NT2/D1 (cell line): ENCODE data around the gene ABHD12.

Experiments
- SUZ12 ChIP-seq: IDR thresholded peaks from 2 replicates; pipeline ENCODE4 v1.6.1; 2011; ENCODE audit not compliant: insufficient read length, insufficient read depth; ENCODE audit errors: extremely low read depth
- YY1 ChIP-seq: IDR thresholded peaks from 2 replicates; pipeline ENCODE4 v1.6.1; 2011; ENCODE audit not compliant: insufficient read length, insufficient read depth
- ZNF274 ChIP-seq: IDR thresholded peaks from 2 replicates; pipeline ENCODE4 v1.6.1; 2011; ENCODE audit warnings: mild to moderate bottlenecking, low read depth, low read length

DNA sequence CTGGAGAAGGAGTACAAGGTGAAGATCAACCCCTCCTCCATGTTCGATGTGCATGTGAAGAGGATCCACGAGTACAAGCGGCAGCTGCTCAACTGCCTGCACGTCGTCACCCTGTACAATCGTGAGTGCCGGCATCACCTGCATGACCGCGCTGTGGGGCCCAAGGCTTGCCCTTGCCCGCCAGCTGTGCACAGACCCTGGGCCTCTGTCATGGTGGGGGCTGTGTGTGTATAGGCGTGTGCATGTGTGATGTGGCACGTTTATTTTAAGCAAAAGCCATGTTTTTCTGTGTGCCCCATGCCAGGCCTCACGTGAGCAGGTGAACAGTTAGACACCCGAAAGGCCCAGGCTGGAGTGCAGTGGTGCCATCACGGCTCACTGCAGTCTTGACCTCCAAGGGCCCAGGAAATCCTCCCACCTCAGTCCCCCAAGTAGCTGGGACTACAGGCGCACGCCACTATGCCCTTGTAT is 106.5 kb downstream of the ABHD12 start:
- TF ChIP-seq ZNF274 = no peak
- no peak for TF ChIP-seq YY1
- TF ChIP-seq SUZ12 = no peak
